ENCODE measurements around the gene ACKR1. TPM values are rescaled to one million over a fixed set of nuclear protein-coding genes. Genes with fewer than 3 reads are reported as not detected.

Gene ACKR1
- total RNA-seq, 1 experiment from 2014 or later = 0.63 TPM

DNA sequence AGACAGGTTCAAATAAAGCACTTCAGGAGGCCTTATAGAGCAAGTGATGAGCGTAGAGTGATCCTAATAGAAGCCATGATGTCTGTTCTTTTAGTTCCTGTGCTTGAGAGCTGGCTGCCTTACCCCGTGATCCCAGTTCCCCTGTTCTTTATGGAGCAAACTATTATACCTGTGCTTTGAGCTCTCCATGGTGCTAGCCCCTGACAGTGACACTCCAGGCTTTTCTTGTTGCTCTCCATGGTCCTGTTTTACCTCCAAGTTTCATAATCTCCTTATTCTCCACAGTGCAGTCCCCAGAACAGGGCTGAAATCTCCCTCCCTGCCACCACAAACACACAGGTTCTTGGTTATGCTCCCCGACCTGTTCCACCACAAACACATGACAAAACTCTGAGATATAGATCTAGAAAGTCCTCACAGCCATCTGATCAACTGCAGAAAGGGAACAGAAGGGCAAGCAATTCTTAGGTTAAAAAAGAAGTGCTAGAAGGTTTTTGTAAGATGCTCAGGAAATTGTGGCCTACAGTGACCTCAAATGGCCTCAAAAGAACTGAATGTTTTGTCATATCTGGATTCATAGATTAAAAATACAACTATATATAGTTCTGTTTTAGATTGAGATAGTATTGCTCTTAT is 27.3 kb upstream of the ACKR1 start (continued):
- TF ChIP-seq, protein P1, sequence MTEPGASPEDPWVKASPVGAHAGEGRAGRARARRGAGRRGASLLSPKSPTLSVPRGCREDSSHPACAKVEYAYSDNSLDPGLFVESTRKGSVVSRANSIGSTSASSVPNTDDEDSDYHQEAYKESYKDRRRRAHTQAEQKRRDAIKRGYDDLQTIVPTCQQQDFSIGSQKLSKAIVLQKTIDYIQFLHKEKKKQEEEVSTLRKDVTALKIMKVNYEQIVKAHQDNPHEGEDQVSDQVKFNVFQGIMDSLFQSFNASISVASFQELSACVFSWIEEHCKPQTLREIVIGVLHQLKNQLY (CRISPR knock-in tag; IDR thresholded peaks at IDR 0.05) = peak; percentile 85; the same call in 1 of the 2 replicates
- TF ChIP-seq E2F5 (CRISPR knock-in tag; IDR thresholded peaks at IDR 0.05) (peak; percentile 46; the same call in 1 of the 2 replicates), ZNF317 (CRISPR knock-in tag; IDR thresholded peaks at IDR 0.05; ENCODE audit: borderline replicate concordance, low read depth) (peak; percentile 71; the same call in 1 of the 2 replicates), ATF6 (CRISPR knock-in tag; IDR thresholded peaks at IDR 0.05) (peak; percentile 81; the same call in 1 of the 2 replicates), CTCF (IDR thresholded peaks at IDR 0.05) (no peak), ETV6 (CRISPR knock-in tag; IDR thresholded peaks at IDR 0.05) (peak; percentile 99), SOX15 (CRISPR knock-in tag; IDR thresholded peaks at IDR 0.05) (no peak), ELF4 (CRISPR knock-in tag; IDR thresholded peaks at IDR 0.05; ENCODE audit: low read depth) (0 out of 2 replicates have a peak, but pooled peaks have one; percentile 89), MYBL2 (CRISPR knock-in tag; IDR thresholded peaks at IDR 0.05) (peak; percentile 95), ZMAT4 (CRISPR knock-in tag; IDR thresholded peaks at IDR 0.05) (no peak), ZNF219 (CRISPR knock-in tag; IDR thresholded peaks at IDR 0.05; ENCODE audit: borderline replicate concordance) (peak; percentile 98), GRHL2 (CRISPR knock-in tag; IDR thresholded peaks at IDR 0.05; ENCODE audit: insufficient replicate concordance, severe bottlenecking) (no peak), PREB (CRISPR knock-in tag; IDR thresholded peaks at IDR 0.05; ENCODE audit: borderline replicate concordance) (peak; percentile 97; the same call in 1 of the 2 replicates), ZSCAN18 (CRISPR knock-in tag; IDR thresholded peaks at IDR 0.05) (peak; percentile 92; the same call in 1 of the 2 replicates), CREM (CRISPR knock-in tag; IDR thresholded peaks at IDR 0.05) (peak; percentile 91), GTF2I (CRISPR knock-in tag; conservative IDR thresholded peaks at IDR 0.05) (no peak), ATF1 (CRISPR knock-in tag; IDR thresholded peaks at IDR 0.05) (0 out of 2 replicates have a peak, but pooled peaks have one; percentile 85), CREB1 (CRISPR knock-in tag; IDR thresholded peaks at IDR 0.05) (peak; percentile 97), NFE2L1 (CRISPR knock-in tag; IDR thresholded peaks at IDR 0.05) (peak; percentile 97)
- TF ChIP-seq, protein P2, sequence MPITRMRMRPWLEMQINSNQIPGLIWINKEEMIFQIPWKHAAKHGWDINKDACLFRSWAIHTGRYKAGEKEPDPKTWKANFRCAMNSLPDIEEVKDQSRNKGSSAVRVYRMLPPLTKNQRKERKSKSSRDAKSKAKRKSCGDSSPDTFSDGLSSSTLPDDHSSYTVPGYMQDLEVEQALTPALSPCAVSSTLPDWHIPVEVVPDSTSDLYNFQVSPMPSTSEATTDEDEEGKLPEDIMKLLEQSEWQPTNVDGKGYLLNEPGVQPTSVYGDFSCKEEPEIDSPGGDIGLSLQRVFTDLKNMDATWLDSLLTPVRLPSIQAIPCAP (CRISPR knock-in tag; IDR thresholded peaks at IDR 0.05) = peak; percentile 98
- TF ChIP-seq, protein P3, sequence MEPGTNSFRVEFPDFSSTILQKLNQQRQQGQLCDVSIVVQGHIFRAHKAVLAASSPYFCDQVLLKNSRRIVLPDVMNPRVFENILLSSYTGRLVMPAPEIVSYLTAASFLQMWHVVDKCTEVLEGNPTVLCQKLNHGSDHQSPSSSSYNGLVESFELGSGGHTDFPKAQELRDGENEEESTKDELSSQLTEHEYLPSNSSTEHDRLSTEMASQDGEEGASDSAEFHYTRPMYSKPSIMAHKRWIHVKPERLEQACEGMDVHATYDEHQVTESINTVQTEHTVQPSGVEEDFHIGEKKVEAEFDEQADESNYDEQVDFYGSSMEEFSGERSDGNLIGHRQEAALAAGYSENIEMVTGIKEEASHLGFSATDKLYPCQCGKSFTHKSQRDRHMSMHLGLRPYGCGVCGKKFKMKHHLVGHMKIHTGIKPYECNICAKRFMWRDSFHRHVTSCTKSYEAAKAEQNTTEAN (CRISPR knock-in tag; IDR thresholded peaks at IDR 0.05) = peak; percentile 97
- TF ChIP-seq, protein P4, sequence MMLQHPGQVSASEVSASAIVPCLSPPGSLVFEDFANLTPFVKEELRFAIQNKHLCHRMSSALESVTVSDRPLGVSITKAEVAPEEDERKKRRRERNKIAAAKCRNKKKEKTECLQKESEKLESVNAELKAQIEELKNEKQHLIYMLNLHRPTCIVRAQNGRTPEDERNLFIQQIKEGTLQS (CRISPR knock-in tag; conservative IDR thresholded peaks at IDR 0.05) = peak; percentile 50; the same call in 1 of the 2 replicates
- TF ChIP-seq, protein P5, sequence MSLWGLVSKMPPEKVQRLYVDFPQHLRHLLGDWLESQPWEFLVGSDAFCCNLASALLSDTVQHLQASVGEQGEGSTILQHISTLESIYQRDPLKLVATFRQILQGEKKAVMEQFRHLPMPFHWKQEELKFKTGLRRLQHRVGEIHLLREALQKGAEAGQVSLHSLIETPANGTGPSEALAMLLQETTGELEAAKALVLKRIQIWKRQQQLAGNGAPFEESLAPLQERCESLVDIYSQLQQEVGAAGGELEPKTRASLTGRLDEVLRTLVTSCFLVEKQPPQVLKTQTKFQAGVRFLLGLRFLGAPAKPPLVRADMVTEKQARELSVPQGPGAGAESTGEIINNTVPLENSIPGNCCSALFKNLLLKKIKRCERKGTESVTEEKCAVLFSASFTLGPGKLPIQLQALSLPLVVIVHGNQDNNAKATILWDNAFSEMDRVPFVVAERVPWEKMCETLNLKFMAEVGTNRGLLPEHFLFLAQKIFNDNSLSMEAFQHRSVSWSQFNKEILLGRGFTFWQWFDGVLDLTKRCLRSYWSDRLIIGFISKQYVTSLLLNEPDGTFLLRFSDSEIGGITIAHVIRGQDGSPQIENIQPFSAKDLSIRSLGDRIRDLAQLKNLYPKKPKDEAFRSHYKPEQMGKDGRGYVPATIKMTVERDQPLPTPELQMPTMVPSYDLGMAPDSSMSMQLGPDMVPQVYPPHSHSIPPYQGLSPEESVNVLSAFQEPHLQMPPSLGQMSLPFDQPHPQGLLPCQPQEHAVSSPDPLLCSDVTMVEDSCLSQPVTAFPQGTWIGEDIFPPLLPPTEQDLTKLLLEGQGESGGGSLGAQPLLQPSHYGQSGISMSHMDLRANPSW (CRISPR knock-in tag; conservative IDR thresholded peaks at IDR 0.05; ENCODE audit: low read depth) = no peak
